ENCODE data around the gene MIB1.

The MIB1 gene

DNA sequence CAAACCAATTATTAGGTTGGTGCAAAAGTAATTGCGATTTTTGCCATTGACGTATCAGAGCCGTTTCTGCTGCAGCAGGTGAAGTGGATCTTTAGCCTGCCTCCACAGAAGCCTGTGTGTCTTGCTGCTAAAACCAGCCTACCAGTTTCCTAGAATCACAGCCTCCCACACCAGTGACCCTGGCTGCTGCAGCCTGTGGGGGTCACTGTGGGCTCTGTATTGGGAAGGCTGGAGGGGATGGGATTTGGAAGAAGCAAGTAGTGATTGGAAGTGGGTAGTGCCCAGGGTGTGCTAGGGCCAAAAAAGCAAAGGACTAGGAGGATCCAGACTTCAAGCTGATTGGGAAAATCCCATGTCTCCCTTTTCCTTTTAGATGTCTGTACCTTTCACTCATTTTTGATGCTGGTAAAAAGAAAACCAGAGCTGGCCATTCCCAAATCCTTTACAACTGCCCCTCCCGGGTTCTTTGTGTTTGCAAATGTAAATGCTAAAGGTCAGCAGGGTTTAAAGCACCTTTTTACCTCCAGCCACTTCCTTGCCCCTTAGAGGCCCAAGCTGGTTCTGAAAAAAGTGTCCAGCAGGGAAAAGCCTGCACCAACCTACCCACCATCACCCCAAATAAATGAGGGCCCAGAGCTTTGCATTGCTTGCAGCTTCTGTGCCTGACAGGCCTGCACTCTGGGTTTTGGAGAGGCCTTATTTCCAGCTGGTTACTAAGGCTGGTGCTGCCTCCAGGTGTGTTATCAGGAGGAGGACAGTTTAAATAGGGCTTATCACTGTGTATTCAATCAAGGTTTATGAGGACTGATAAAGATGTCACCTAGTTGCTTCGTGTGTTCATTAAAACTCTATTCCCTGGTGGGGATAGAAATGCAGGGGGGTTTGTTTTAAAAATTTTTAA is 172.0 kb downstream of the MIB1 start:
- TF ChIP-seq, protein P1, sequence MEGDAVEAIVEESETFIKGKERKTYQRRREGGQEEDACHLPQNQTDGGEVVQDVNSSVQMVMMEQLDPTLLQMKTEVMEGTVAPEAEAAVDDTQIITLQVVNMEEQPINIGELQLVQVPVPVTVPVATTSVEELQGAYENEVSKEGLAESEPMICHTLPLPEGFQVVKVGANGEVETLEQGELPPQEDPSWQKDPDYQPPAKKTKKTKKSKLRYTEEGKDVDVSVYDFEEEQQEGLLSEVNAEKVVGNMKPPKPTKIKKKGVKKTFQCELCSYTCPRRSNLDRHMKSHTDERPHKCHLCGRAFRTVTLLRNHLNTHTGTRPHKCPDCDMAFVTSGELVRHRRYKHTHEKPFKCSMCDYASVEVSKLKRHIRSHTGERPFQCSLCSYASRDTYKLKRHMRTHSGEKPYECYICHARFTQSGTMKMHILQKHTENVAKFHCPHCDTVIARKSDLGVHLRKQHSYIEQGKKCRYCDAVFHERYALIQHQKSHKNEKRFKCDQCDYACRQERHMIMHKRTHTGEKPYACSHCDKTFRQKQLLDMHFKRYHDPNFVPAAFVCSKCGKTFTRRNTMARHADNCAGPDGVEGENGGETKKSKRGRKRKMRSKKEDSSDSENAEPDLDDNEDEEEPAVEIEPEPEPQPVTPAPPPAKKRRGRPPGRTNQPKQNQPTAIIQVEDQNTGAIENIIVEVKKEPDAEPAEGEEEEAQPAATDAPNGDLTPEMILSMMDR (IDR thresholded peaks at IDR 0.05): no peak

- TF ChIP-seq, protein P1 (IDR thresholded peaks at IDR 0.05): peak; percentile 77
These were observed 174.2 kb downstream of the MIB1 start for GRCh38 chr18:21914739-21915319.

- TF ChIP-seq, protein P1 (IDR thresholded peaks at IDR 0.05): no peak
These were observed 175.0 kb downstream of the MIB1 start for GRCh38 chr18:21915546-21915945.

GRCh38 chr18:21916594-21916993 is 176.0 kb downstream of the MIB1 start:
- TF ChIP-seq, protein P1 (IDR thresholded peaks at IDR 0.05): no peak

GRCh38 chr18:21918693-21919092 is 178.1 kb downstream of the MIB1 start:
- TF ChIP-seq, protein P1 (IDR thresholded peaks at IDR 0.05): no peak

Data from LNCAP (cell line).